Right renal cortex interstitium (tissue), 3 donors: Measurements from ENCODE around the gene EAF1. TPM values are rescaled to one million over a fixed set of nuclear protein-coding genes. Genes with fewer than 3 reads are reported as not detected.
"Not testable (repeated sequence)": the region's sequence is repeated elsewhere in the genome, so short reads cannot be mapped to it uniquely, and the experiment has no call there.

Source experiments
- DNase-seq, 3 donors: peaks; one replicate each; pipeline ENCODE4 v3.0.0-alpha.2; 2013; ENCODE audit warnings: low read depth in 3 of 3, low spot score in 2 of 3
- polyA plus RNA-seq, 3 donors: library from polyadenylated mRNA; unstranded; fragments of 120-200 nt; gene quantifications; one replicate each; pipeline ENCODE4 v1.2.1, GENCODE V29; 2013; ENCODE audit not compliant: insufficient read length in 3 of 3

Gene EAF1
- polyA plus RNA-seq, 3 donors: 16.5 to 19.5 (median 18.5) TPM

DNA sequence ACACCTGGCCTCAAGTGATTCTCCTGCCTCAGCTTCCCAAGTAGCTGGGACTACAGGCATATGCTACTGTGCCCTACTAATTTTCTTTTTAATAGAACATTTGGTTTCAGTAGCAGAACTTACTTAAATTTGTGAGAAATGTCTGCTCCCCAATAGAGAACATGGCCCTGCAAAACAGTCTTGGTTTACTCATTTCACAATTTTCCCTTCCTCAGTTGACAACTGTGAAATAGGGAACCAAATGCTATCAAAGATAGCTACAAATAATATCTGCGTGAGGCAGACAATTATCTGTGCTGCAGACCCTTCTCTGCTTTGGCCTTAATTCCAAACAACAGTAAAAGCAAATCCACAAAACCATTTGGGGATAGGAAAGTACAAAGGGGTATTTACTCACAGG, 22.6 kb upstream of the EAF1 start:
- no peak for DNase-seq

DNA sequence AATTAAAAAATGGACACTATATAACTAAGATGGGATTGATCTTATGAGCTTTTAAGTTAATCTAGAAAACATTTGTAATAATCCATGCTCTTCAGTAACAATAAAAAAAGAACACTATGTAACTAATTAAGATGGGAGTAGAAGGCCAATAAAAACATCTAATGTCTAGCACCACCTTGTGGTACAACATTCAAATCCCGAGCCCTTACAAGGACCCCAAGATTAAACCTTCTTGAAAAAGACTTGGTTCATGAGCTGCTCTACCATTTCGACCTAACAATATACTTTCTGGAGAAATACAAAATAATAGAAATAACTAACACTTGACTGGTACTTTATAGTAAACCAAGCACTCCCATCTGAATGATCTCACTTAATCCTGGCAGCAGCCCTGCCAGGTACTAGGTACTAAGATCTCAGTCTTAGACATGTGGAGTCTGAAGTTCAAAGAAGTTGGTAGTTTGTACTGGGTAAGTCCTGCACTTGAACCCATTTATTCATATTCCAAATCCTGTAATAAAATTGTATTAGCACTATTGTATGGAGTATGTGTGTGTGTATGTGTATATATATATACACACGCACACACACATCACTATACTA, 21.8 kb upstream of the EAF1 start:
- peak in 2 of 3 donors; percentile 32 to 40 for DNase-seq

DNA sequence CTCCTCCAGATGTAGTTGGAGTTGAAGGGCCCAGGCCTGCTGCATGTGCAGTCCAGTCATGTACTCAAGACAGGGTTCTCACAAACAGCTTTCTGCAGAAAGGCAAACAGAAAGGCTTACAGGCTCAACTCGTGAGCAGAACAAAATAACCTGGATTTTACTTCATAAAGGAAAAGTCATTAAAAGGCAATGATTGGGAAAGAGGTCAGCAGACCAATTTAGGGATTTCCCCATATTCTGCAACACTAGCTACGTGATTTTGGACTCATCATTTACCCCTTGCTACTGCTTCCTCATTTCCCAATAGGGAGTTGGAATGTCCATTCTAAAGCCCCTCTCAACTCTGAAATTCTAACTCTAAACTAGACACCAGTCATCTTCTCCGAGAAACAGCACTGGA, 18.2 kb upstream of the EAF1 start:
- DNase-seq: no peak

DNA sequence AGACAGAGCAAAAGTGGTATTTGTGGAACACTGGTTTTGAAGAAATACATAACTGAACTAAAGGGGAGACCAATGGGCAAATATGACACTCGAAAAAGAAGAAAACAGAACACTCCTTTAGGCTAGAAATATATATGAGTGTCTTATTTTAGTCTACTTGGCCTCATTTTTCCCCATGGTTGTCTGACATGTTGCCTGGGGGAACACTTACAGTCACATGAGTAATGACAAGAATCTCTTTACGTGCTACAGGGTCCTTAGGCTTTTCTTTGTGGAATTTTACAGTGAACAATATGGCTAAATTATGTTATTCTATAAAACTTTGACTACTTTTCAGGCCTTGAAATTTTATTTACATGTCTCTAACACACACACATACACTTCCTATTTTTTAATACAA, 17.6 kb upstream of the EAF1 start:
- DNase-seq: no peak

DNA sequence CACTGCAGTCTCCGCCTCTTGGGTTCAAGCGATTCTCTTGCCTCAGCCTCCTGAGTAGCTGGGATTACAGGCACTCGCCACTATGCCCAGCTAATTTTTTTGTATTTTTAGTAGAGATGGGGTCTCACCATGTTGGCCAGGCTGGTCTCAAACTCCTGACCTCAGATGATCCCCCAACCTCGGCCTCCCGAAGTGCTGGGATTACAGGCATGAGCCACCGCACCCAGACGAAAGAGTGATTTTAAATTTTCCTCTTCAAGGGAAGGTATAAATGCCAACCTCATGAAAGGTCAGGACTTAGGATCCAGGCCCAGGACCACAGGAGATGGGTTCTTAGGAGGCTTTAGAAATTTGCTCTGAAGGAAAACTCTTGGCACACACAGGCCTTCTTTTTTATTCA, 16.4 kb upstream of the EAF1 start:
- DNase-seq: not testable (repeated sequence)

DNA sequence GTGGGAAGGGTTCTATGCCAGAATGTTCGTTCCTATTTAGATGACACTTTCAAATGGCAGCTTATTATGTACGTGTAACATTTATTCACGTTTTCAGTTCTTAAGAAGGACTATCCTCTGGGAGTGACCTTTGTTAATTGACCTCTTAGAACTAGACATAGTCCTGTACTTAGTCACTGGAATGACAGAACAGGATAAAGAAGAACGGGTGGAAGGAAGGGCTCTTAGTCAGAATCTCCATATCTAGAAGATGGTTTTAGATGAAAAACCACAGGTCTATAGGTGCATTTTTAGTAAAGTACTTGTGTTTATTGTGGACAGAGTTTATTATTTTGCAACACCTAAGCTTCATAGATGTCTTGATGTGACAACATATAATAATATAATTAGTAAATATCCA, 6.5 kb upstream of the EAF1 start:
- no peak for DNase-seq

DNA sequence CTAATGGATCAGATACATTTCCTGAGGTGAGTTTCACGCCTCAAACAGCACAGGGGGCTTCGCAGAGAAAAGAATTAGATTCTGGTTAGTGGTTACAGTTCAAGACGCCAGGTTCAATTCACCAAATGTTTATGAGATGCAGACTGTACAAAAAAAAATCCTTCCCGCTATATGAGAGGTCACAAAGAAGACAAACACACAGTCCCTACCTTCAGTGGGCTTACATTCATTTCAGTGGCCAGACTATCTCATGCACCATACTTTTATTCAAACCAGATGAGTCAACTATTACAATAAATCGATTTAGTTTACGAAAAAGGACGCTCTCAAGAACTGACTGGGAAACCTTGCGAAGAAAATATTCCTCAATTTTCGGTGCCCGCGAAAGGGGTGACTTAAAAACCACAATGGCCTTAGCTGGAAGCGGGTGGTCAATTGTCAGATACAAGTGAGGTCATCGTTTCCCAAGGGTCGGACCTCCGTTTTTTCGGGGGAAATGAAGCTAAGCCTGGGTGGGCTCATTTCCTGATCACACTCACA, 749 bp upstream of the EAF1 start:
- no peak for DNase-seq

DNA sequence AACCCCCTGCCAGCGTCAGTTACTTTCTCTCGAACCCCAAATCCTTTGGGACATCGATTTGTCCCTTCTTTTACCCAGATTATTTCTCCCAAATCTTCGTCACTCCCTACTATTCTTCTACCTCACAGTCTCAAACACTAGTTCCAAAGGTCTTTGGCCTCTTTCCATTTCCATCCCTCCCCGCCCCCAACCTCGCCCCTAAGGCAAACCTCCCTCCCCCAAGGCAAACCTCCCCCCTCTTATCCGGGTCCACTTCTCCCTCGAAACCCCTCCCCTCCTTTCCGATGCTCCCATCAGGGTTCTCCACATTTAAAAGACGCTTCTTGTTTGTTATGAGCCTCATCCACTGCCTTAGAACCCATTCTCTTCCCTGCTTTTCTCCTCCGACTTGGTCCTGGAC, 583 bp downstream of the EAF1 start:
- DNase-seq: no peak

DNA sequence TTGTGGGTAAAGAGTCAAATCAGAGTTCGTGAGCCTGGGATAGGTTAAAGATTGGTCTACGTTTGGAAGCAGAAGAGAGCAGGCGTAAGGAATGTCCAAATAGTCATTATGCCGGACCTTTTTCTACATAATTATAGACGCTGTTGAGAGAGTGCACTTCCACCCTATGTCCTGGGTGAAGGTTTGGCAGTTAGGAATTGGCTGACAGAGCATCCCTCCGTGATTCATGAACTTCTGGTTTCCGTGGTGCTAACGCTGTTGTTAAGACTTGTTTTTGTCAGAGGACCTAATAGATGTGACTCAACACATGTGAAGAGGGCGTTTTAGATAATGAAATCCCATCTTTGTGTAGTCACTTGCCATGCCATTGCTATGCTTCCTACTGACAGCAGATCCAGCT, 1.1 kb downstream of the EAF1 start:
- DNase-seq: no peak

DNA sequence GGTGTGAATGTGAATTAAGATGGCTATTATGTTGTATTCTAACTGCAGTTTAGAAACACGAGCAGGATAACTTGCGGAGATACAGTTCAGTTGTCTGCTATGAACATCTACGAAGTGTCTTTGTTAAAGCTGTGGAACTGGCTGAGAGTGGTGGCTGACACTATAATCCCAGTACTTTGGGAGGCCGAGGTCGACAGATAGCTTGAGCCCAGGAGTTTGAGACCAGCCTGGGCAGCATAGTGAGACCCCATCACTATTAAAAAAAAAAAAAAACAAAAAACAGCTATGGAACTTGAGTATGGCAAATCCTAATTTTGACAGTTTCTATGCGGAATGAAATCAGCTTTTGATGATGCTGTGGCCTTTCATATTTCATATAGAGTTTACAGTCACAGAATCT, 1.7 kb downstream of the EAF1 start:
- no peak for DNase-seq

DNA sequence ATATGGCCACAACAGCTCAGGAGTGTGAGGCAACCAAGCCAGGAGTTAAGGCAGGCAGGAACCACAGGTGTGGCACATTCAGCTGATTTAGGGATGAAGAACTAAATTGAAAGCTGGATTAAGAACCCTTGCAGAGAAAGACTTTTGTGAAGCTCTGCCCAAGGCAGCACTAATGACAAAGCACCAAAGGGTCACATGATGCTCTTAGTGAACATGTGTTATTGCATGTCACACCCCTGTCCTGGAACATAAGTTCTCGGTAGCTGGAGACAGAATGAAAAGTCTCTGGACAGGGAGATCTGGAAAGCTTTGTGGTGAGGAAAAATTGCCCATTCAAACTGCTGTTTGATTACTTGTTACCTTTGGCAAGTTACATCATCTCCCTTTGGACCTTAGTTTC, 3.2 kb downstream of the EAF1 start:
- DNase-seq: no peak

DNA sequence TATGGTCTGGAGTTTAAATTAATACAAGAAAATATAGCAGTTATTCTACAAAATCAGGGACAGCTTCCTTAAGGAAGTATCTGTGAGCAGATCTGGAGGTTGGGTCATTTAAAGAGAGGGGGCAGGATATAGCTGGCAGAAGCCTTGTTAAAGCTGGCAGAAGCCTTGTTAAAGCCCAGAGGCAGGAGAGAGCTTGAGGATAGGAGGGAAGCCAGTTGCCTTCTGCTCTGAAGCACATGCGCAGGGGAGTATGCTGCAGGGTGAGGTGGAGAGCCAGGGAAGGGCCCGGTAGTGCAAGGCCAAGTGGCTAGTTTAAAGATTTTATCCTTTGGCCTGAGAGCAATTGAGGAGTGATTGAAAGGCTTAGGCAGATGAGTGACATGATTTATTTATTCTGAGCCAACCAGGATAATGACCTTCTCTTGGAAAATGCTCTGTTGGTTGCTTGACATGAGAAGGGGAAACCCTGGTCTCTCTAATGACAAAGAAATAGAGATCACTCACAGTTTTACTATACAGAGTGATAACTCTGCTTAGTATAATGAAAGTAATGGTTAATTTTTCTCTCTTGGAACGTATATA, 3.9 kb downstream of the EAF1 start:
- DNase-seq: no peak

DNA sequence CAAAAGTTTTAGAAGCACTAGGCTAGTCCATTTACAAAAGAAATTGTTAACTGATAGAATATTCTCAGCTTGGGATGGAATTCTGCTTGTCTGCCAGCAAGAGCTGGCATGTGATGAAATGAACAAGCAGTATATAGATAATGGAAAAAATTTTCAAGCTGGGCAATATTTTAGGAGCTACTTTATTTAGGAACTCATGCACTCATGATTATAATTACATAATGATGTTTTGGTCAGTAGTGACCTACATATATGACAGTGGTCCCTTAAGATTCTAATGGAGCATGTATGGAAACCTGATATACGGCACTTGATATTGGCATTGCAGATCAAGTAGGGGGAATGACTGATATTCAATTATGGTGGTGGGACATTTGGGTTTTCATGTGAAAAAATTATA, 6.1 kb downstream of the EAF1 start:
- no peak for DNase-seq

DNA sequence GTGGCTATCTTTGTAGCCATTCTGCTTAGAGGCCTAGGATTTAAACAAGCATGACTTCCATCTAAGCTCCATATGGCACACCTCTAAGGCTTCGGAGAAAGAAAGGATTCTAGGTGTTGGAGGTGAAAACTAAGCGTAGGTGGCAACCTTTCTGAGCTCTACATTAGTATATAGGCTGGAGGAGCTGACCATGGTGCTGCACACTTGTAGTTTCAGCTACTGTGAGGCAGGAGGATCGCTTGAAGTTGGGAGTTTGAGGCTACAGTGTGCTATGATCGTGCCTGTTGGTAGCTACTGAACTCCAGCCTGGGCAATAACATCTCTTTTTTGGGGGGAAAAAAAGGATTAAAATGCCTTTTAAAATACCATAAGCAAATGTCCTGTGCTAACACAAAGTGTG, 7.4 kb downstream of the EAF1 start:
- DNase-seq: no peak

DNA sequence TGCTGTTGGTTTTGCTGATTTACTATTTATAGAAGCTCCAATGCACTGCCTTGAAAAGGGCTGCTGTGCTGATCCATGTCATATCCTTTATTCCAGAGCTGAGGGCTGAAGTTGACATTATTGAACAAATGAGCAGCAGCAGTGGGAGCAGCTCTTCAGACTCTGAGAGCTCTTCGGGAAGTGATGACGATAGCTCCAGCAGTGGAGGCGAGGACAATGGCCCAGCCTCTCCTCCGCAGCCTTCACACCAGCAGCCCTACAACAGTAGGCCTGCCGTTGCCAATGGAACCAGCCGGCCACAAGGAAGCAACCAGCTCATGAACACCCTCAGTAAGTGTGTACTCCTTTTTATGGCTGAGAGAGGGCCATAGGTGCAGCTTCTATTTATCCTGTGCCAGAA, 8.8 kb downstream of the EAF1 start:
- no peak for DNase-seq

DNA sequence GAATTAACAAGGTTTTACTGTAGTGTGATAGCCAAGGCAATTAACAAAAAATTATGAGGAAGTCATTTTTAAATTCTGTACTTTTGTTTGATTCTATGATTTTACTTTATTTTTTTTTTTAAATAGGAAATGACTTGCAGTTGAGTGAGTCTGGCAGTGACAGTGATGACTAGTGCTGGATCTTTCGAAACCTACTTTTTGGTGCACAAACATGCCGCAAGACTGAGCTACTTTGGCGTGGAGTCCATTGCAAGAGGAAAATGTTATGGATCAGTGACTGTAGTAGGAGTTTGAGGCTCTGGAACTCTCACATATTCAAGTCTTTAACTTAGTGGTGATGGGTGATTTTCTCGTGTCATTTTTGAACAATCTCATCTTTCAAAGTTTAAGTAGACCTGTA, 11.6 kb downstream of the EAF1 start:
- DNase-seq: no peak

DNA sequence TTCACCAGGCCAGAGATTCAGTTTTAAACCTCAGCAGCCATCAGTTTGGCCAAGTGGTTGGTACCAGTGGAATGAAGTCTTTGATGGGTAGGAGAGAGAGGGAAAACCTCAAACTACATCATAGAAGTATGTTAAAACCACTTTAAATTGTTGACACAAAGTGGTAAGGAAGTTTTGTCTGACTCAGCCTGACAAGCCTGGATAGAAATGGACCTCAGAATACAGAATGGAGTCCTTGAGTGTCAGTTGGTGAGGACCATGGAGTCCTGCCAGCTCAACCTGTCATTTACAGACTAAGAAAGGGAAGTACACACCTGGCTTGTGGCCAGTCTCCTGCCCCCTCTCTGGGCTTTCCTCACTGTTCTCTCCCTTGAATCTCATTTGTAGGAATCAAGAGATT, 12.1 kb downstream of the EAF1 start:
- no peak for DNase-seq

DNA sequence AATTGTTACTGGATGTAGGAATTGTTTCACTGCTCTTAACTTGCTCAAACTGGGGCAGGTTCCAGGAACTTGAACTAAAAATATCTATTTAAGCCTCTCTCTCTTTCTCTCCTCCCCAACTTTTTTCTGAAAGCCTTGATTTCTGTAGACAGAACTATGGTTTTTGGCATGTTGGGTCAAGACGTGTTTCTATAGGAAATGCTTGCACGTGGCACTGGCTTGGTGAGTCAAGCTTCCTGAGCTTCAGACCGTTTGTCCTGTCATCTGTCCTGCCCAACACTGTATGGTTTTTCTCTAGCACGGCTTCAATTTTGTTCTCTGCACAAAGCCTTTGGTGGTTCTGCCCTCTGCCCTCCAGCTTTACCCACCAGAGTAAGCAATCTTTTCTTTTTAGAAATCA, 13.5 kb downstream of the EAF1 start:
- DNase-seq: no peak

DNA sequence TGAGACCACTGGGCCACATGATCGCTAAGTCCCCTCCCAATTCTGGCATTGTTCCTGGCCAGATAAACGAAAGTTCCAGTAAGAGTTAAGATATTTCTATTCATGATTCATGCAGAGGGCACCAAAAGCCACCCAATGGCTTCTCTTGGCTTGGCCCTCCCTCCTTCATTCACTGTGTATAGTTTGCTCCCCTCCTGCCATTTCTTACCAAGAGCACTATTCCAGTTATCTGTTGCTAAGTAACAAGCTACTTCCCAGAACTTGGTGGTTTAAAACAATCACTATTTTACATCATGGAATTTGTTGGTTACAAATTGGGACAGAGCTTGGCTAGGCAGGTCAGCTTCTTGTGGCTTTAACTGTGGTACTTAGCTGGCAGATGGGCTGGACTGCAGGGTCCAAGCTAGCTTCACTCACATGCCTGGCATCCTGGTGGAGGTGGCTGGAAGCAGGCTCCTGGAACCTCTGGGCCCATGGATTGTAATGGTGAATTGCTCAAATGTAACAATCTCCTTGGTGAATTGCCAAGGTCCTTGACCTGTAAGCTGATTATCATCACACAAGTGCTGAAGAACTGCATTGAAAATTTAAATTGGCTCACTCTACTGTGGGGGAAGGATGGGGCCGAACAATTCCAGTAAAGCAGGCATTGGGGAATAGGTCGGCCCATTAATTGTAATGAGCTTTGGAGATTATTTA, 16.6 kb downstream of the EAF1 start:
- no peak for DNase-seq

DNA sequence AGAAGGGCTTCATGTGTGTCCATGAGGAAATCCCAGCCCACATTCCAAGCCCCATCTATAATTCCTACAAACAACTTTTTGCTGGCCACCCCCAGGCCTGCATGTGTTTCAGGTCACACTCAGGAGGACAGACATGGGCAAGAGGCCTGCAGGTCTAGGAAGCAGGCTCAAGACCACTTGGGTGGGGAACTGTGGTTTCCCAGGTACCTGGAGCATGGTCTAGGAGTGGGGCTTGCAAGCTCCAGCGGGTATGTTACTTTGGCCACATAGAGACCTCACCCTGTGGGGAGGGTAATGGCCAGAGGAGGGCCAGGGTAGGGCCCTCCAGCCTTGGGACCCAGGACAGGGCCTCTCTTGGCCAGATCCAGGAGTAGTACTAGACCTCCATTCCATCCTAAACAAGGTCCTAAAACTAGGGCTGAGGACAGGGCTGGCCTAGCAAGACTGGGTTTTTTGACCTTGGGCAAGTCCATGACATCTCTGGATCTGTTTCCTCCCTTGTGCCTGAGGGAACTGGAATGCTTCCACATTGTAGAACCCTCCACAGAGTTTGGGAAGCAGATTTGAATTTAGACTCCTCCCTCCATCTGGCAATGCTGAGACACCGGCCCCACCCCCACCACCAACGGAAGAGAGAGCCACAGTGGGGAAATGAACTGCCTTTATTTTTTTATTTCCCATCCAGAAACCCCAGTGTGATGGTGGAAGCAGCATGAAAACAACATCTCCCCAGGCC, 22.3 kb downstream of the EAF1 start:
- no peak for DNase-seq

DNA sequence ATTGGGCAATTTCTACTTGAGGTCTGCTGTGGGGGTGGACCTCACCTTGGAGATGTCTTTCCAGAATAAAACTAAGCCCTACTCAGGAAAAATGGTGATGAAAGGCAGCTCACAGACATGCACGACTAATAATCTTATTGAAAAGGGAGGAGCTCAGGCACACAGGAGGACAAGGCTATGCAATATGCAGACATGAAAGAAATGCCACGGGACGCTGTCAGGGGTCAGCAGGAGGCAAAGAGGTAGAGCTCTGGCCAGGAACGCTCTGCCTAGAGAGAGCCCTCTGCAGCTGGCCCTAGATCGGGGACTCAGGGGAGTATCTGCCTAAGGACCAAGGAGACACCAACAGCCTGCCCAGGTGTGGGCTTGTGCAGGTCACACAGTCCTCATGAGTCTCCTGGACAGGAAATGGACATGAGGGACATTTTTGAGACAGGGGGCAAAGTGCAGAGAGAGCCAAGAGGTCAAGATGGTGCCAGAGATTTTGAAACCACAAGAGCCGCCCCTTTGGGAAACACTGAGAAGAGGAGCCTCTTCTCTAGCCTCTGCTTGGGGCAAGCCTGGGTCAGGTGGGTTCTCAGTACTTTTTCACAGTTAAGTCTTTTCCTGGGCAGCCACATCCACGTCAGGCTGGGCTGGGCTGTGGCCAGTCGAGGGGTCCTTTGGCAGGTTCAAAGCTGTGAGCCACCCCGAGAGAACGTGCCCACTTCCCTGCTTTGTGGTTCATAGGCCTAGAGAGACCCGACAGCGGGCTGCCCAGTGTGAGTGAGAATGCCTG, 23.2 kb downstream of the EAF1 start:
- DNase-seq: no peak
